HG03280 (cell line): ENCODE data around the gene DEPDC5.

Experiments
- ATAC-seq: cut with Tn5 transposase; IDR thresholded peaks from one replicate; pipeline ENCODE4 v1.9.1; 2021; ENCODE audit warnings: mild to moderate bottlenecking, moderate library complexity; ENCODE audit not compliant: unreplicated experiment

DEPDC5 gene

GRCh38 chr22:31920306-31920705, 166.5 kb downstream of the DEPDC5 start:
- ATAC-seq, result no peak

- ATAC-seq, result no peak
These were observed 167.3 kb downstream of the DEPDC5 start for GRCh38 chr22:31921106-31921505.

GRCh38 chr22:31922534-31922933, 168.7 kb downstream of the DEPDC5 start:
- no peak for ATAC-seq

DNA sequence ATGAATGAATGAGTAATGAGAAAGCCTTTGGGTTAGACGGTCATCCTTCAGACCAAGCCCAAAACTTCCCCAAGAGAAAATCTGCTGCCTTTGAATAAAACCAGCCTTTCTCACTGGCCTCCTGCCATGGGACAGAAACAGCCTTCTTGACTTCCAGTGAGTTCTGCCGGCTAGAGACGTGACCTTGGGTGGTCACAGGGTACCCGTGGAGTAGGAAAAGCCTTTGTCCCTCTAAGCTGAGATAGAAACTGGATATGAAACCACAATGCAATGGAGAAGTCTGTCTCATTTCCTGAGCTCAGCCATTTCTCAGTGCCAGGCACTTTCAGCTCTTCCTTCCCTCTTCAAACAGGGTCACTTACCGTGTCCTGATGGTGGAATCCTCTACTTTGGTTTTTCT, 169.3 kb downstream of the DEPDC5 start:
- ATAC-seq, result no peak

- no peak for ATAC-seq
These were observed 169.9 kb downstream of the DEPDC5 start for GRCh38 chr22:31923747-31924146.

DNA sequence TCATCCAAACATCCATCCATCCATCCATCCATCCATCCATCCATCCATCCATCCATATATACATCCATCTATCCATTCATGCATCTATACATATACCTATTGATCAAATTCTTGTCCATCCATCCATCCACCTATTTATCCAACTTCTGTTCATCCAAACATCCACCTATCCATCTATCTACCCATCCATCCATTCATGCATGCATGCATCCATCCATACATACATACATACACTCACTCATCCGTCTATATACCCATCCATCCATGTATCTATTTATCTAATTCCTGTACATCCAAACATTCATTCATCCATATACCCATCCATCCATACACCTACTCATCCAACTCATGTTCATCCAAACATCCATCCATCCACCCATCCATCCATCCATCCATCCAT, 171.2 kb downstream of the DEPDC5 start:
- no peak for ATAC-seq

DNA sequence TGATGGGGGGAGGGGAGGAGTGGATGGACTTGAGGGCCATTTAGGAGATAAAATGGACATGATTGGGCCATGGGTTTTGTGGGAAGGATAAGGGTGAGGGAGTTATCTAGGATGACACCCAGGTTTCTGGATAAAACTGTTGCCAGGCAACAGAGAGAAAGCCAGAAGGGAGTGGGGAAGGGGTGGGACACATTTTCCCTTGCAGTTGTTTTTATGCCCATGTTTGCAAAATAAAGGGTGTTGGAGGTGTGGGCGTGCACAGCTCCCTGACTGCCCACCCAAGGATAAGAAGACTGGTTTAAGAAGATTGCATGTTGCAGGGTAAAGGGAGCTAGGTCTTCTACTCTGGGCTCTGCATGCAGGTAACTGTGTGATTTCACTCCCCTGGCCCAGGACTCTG, 172.2 kb downstream of the DEPDC5 start:
- no peak for ATAC-seq

GRCh38 chr22:31926969-31927368, 173.2 kb downstream of the DEPDC5 start:
- no peak for ATAC-seq

DNA sequence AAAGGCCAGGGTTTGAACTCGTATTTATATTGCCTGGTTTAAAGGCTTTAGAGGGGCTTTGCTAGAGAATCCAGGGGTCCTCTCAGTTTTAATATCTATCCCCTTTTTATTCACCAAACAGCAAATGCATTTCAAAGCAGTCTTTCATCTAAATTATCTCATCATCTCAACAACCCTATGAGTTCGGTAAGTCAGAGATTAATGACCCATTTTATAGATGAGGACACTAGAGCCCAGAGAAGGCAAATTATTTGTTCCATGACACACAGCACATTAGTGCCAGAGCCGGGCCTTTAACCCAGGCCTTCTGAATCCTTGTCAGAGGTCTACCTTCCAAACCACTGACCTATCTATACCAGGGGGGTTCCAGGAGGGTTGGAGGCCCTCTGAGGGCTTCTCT, 173.7 kb downstream of the DEPDC5 start:
- no peak for ATAC-seq

- no peak for ATAC-seq
These were observed 175.5 kb downstream of the DEPDC5 start for GRCh38 chr22:31929167-31929930.

DNA sequence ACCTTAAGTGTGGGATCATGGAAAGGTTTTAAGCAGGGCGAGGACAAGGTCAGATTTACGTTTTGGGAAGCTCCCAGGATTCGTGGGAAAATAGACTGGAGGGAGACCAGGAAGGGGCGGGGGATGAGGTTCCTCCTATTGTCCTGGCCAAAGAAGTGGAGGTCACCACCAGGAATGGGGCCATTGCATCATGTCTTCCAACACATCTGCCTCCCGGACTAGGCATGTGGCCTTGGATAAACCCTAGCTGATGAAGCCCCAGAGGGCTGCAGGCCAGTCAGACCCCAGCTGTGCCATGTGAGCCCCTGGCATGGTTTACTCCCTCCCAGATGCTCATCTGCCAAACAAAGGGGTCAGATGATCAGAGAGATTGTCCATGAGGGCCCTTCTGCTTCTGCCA, 179.0 kb downstream of the DEPDC5 start:
- no peak for ATAC-seq

- ATAC-seq, result no peak
These were observed 179.6 kb downstream of the DEPDC5 start for GRCh38 chr22:31933406-31933805.

- no peak for ATAC-seq
These were observed 180.1 kb downstream of the DEPDC5 start for GRCh38 chr22:31933816-31934482.

GRCh38 chr22:31935961-31936635, 182.3 kb downstream of the DEPDC5 start:
- no peak for ATAC-seq

DNA sequence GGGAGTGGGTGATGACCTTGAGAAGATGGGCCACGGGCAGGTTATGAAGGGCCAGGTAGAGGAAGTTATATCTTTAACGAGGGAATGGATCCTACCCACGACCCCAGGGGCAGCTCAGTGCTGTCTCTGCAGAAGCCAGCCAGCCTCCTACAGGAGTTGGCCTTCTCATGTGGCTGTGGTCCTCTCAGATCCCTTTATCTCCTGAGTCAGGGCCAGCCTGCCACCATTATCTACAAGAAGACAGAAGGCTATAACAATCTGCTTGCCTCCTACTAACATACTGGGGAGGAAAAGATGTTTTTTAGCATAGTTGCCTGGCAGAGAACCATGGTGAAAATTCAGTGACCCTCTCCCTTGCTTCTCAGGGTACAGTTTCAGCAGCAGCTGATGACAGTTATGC, 183.5 kb downstream of the DEPDC5 start:
- ATAC-seq, result no peak

GRCh38 chr22:31938296-31938695, 184.5 kb downstream of the DEPDC5 start:
- ATAC-seq, result no peak

DNA sequence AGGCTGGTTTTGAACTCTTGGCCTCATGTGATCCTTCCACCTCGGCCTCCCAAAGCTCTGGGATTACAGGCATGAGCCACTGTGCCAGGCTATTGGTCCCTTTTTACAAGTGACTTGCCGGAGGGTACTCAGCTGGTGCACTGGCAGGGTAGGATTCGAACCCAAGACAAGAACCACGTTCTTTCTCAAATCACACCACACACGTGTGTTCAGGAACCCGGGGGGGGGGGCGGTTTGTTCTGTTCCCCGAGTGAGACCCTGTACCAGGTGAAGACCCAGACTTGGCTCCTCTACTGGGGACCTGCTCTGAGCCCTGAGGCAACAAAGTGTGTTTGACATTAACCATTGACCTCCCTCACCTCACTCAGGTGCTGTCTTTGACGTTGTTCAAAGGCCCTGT, 186.7 kb downstream of the DEPDC5 start:
- no peak for ATAC-seq

GRCh38 chr22:31942091-31942490, 188.3 kb downstream of the DEPDC5 start:
- no peak for ATAC-seq

DNA sequence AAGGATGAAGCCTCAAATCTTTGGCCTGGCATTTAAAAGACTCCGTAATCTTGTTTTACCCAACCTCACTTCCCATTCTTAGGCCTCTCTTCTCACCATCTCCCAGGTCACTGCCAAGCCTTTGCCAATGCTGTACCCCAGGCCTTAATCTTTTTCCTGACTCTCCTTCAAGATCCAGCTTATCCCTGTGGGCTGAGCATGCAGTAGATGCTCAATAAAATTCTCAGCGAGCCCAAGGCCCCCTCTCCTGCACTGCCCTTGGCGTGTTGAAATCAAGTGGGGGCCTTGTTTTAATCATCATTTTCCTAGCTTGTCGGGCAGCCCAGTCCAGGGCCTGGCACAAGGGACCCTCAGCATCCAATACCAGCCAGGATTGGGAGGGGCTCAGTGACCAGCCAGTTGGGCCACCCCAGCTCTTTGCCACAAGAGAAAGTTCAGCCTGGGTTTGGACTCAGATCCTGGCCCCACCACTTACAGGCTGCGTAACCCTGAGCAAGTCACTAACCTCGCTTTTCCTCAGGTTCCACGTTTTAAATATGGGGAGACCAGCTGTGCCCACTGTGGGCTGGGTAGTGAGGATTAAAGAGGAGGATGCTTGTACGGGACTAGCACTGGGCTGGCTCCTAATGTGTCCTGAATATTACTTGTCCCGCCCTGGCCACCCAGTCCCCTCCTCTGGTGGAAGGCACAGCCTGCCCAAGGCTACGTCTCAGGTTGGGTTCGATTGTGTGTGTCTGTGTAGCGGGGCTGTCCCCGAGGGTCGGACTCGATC, 189.6 kb downstream of the DEPDC5 start:
- ATAC-seq, result no peak

DNA sequence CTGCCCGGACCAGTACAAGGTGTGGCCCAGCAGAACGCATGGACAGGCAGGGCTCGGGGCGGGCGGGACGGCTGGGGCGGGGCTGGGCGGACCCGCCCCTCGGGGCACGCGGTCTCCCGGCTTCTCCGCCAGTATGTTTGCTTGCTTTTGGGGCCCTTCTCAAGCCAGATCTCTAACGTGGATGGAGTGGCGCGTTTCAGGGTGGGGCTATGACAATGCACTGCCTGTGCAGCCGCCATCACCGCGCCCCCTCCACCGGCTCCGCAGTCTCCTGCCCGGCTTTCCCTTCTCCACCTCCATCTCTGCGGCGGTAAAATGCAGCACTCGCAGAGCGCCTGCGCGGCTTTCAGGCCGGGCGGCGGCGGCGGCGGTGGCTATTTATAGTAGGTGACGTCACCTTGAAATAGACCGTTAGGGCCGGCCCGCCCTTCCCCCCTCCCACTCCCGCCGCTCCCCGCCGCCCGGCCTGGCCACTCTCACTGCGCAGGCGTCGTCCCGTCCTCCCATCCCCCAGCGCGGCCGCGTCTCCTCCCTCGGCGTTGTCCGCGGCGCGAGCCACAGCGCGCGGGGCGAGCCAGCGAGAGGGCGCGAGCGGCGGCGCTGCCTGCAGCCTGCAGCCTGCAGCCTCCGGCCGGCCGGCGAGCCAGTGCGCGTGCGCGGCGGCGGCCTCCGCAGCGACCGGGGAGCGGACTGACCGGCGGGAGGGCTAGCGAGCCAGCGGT, 190.3 kb downstream of the DEPDC5 start, which contains the start of gene YWHAH:
TSS of gene YWHAH (plus strand) at position 558 of the 722 bp plus-strand sequence. CDS start 199 bp downstream, outside the sequence.
- ATAC-seq, result peak; percentile 76
